Measurements from ENCODE around the gene SMO.

- TF ChIP-seq CTCF (conservative IDR thresholded peaks at IDR 0.05; ENCODE audit: low read depth in 2 of 2) (no peak), POLR2AphosphoS5 (IDR thresholded peaks at IDR 0.05; ENCODE audit: low read depth) (no peak), REST (IDR thresholded peaks at IDR 0.05; ENCODE audit: unreplicated experiment) (no peak), ZNF462 (CRISPR knock-in tag; IDR thresholded peaks at IDR 0.05) (no peak), EZH2 (IDR thresholded peaks at IDR 0.05; ENCODE audit: low read depth, unreplicated experiment) (no peak), STAT1 (IDR thresholded peaks at IDR 0.05; ENCODE audit: unreplicated experiment) (no peak), EZH2phosphoT487 (IDR thresholded peaks at IDR 0.05; ENCODE audit: unreplicated experiment) (no peak), NANOG (IDR thresholded peaks at IDR 0.05; ENCODE audit: borderline replicate concordance) (no peak), CREB1 (CRISPR knock-in tag; IDR thresholded peaks at IDR 0.05; ENCODE audit: low read depth) (no peak), ZNF331 (CRISPR knock-in tag; IDR thresholded peaks at IDR 0.05; ENCODE audit: low read depth) (no peak), ZNF114 (CRISPR knock-in tag; IDR thresholded peaks at IDR 0.05) (no peak), JUNB (IDR thresholded peaks at IDR 0.05; ENCODE audit: unreplicated experiment) (no peak), ETS1 (IDR thresholded peaks at IDR 0.05) (no peak)
These were observed 1.4 kb downstream of the SMO start for GRCh38 chr7:129189661-129190310.

Data from GM23338 (cell line).